ENCODE data around the gene ARL6IP1. TPM values are rescaled to one million over a fixed set of nuclear protein-coding genes. Genes with fewer than 3 reads are reported as not detected.
"Not testable (repeated sequence)": the region's sequence is repeated elsewhere in the genome, so short reads cannot be mapped to it uniquely, and the experiment has no call there.

ARL6IP1 gene
- total RNA-seq, 4 donors from 2014 or later: 68.7 to 337 (median 107) TPM

DNA sequence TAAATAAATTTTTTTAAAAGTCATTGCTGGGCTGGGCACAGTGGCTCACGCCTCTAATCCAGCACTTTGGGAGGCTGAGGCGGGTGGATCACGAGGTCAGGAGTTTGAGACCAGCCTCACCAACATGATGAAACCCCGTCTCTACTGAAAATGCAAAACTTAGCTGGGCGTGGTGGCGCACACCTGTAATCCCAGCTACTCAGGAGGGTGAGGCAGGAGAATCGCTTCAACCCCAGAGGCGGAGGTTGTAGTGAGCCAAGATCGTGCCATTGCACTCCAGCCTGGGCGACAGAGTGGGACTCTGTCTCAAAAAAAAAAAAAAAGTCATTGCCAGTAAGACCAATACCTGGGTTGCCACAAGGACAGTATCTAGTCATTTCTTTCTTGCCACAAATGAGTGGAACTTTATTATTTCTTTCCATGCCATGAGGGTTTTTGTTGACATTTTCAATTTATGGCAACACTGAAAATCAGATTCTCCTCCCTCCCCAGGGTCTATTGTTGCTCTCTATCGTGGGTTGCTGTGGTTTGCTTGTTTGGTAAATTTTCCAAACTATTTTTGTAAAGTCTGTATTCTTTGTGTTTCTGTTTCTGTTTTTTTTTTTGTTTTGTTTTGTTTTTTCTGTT lies 30.9 kb downstream of the ARL6IP1 start:
- H3K36me3 ChIP-seq; H3K27ac ChIP-seq; H3K4me1 ChIP-seq; DNase-seq; H3K9me3 ChIP-seq; H3K27me3 ChIP-seq; intact Hi-C loops (cut with DNase I; ENCODE audit: low total_unique reads); H3K4me3 ChIP-seq: not testable (repeated sequence)

- H3K36me3 ChIP-seq; H3K4me3 ChIP-seq; H3K27me3 ChIP-seq; H3K4me1 ChIP-seq; DNase-seq; H3K27ac ChIP-seq; H3K9me3 ChIP-seq; intact Hi-C loops (cut with DNase I; ENCODE audit: low total_unique reads): not testable (repeated sequence)
These were observed 34.1 kb downstream of the ARL6IP1 start for GRCh38 chr16:18767217-18767616.

- H3K27ac ChIP-seq; H3K4me1 ChIP-seq; H3K27me3 ChIP-seq; H3K9me3 ChIP-seq; DNase-seq; H3K4me3 ChIP-seq; intact Hi-C loops (cut with DNase I; ENCODE audit: low total_unique reads); H3K36me3 ChIP-seq: not testable (repeated sequence)
These were observed 38.6 kb downstream of the ARL6IP1 start for GRCh38 chr16:18762713-18763112.

GRCh38 chr16:18759598-18760520 lies 41.5 kb downstream of the ARL6IP1 start:
- TF ChIP-seq, protein P1, sequence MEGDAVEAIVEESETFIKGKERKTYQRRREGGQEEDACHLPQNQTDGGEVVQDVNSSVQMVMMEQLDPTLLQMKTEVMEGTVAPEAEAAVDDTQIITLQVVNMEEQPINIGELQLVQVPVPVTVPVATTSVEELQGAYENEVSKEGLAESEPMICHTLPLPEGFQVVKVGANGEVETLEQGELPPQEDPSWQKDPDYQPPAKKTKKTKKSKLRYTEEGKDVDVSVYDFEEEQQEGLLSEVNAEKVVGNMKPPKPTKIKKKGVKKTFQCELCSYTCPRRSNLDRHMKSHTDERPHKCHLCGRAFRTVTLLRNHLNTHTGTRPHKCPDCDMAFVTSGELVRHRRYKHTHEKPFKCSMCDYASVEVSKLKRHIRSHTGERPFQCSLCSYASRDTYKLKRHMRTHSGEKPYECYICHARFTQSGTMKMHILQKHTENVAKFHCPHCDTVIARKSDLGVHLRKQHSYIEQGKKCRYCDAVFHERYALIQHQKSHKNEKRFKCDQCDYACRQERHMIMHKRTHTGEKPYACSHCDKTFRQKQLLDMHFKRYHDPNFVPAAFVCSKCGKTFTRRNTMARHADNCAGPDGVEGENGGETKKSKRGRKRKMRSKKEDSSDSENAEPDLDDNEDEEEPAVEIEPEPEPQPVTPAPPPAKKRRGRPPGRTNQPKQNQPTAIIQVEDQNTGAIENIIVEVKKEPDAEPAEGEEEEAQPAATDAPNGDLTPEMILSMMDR (IDR thresholded peaks at IDR 0.05): peak; percentile 46 to 66 (median 62)
- intact Hi-C loops (cut with DNase I; ENCODE audit: low total_unique reads); H3K27me3 ChIP-seq; H3K9me3 ChIP-seq; H3K27ac ChIP-seq; H3K36me3 ChIP-seq; H3K4me1 ChIP-seq; H3K4me3 ChIP-seq: not testable (repeated sequence)
- DNase-seq: peak; percentile 18 to 38

GRCh38 chr16:18757960-18758660 lies 43.2 kb downstream of the ARL6IP1 start:
- H3K9me3 ChIP-seq; H3K27me3 ChIP-seq; DNase-seq; H3K36me3 ChIP-seq; H3K4me3 ChIP-seq; intact Hi-C loops (cut with DNase I; ENCODE audit: low total_unique reads); H3K27ac ChIP-seq; H3K4me1 ChIP-seq: not testable (repeated sequence)

GRCh38 chr16:18756639-18757038 lies 44.7 kb downstream of the ARL6IP1 start:
- H3K4me1 ChIP-seq; H3K27me3 ChIP-seq; intact Hi-C loops (cut with DNase I; ENCODE audit: low total_unique reads); H3K4me3 ChIP-seq; H3K9me3 ChIP-seq; H3K27ac ChIP-seq; H3K36me3 ChIP-seq; DNase-seq: not testable (repeated sequence)

DNA sequence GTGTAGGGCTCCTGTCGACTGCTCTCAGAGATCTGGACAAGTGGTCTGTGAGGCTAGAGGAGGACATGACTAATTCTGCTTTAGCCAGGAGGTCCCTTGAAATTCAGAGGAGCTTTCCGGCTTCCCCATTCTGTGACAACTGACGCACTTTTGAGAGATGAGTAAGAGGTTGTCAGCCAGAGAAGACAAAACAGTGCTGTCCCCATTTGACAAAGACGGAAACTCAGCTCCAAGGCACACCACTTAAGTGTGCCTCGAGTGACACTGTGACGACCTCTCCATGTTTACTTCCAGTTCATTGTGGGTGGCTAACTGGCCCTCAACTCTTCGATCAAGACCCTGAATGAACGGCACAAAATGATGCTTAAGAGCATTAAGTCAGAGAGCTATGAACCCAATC lies 58.5 kb downstream of the ARL6IP1 start:
- H3K4me3 ChIP-seq; H3K36me3 ChIP-seq; H3K27me3 ChIP-seq; intact Hi-C loops (cut with DNase I; ENCODE audit: low total_unique reads); H3K4me1 ChIP-seq; H3K9me3 ChIP-seq; H3K27ac ChIP-seq; DNase-seq: not testable (repeated sequence)

Other genes with a start within 250 kb of the ARL6IP1 start
- gene NOMO2, start 239.5 kb downstream of the ARL6IP1 start, total RNA-seq: 10 to 100 TPM; 58.2 to 84.8 (median 60.9) TPM
- 1,000 to 10,000 TPM; 2,145 to 6,532 (median 4,433) TPM for gene RPS15A, start 11.2 kb downstream of the ARL6IP1 start, total RNA-seq
- gene SMG1, start 124.9 kb upstream of the ARL6IP1 start, total RNA-seq: 100 to 1,000 TPM in 2 of 4 donors, 10 to 100 TPM in 2; 55.3 to 142 (median 88.9) TPM
- gene TMC7, start 182.4 kb upstream of the ARL6IP1 start, total RNA-seq: 1 to 10 TPM in 2 of 4 donors, not detected in 2; 1.7 to 1.8 TPM

All from uterus (tissue), 4 donors.